Astrocyte (in vitro differentiated cells and primary cell): ENCODE results near the gene APBA2. TPM values are rescaled to one million over a fixed set of nuclear protein-coding genes. Genes with fewer than 3 reads are reported as not detected.

Source experiments
- DNase-seq: peaks from one replicate; pipeline ENCODE4 v3.0.0-alpha.2; 2010; ENCODE audit warnings: low read depth
- FAIRE-seq: peaks from 2 replicates; lab custom pipeline; 2011; peaks lifted over from hg19 to GRCh38; lab: Jason Lieb, UNC
- H2AFZ ChIP-seq: 2 replicates; pipeline ENCODE4 v1.6.0; 2012; ENCODE audit warnings: low read depth, low read length, inconsistent platforms
- H3K27ac ChIP-seq: 2 replicates; pipeline ENCODE4 v1.5.1; 2011; ENCODE audit warnings: low read depth, low read length, inconsistent platforms
- H3K27me3 ChIP-seq: 2 replicates; pipeline ENCODE4 v1.6.0; 2011; ENCODE audit warnings: low read length, inconsistent platforms; ENCODE audit not compliant: insufficient read depth
- H3K36me3 ChIP-seq: 2 replicates; pipeline ENCODE4 v1.5.1; 2011; ENCODE audit warnings: low read length, inconsistent platforms; ENCODE audit not compliant: insufficient read depth
- H3K4me1 ChIP-seq: 2 replicates; pipeline ENCODE4 v1.5.1; 2011; ENCODE audit warnings: low read length, inconsistent platforms; ENCODE audit not compliant: insufficient read depth
- H3K4me2 ChIP-seq: 2 replicates; pipeline ENCODE4 v1.6.0; 2012; ENCODE audit warnings: low read length, inconsistent platforms
- H3K4me3 ChIP-seq: 2 replicates; pipeline ENCODE4 v1.5.1; 2011; ENCODE audit warnings: low read depth, mild to moderate bottlenecking, low read length, inconsistent platforms; ENCODE audit not compliant: insufficient read depth
- H3K79me2 ChIP-seq: 2 replicates; pipeline ENCODE4 v1.6.0; 2012; ENCODE audit warnings: mild to moderate bottlenecking, low read length, inconsistent platforms; ENCODE audit not compliant: insufficient read depth
- H3K9ac ChIP-seq: 2 replicates; pipeline ENCODE4 v1.6.0; 2012; ENCODE audit warnings: mild to moderate bottlenecking, low read length, inconsistent platforms
- H3K9me3 ChIP-seq: 2 replicates; pipeline ENCODE4 v1.5.1; 2012; ENCODE audit warnings: low read depth, mild to moderate bottlenecking, low read length, inconsistent platforms; ENCODE audit not compliant: insufficient read depth
- H4K20me1 ChIP-seq: 2 replicates; pipeline ENCODE4 v1.6.0; 2012; ENCODE audit warnings: low read length, inconsistent platforms; ENCODE audit not compliant: insufficient read depth
- H3K27ac Mint-ChIP-seq: one replicate; pipeline ENCODE4 v1.8.0; 2021; ENCODE audit warnings: mild to moderate bottlenecking, mixed read lengths; ENCODE audit not compliant: unreplicated experiment
- H3K27me3 Mint-ChIP-seq: one replicate; pipeline ENCODE4 v1.8.0; 2021; ENCODE audit warnings: low read depth, mixed read lengths; ENCODE audit not compliant: unreplicated experiment
- H3K36me3 Mint-ChIP-seq: one replicate; pipeline ENCODE4 v1.8.0; 2021; ENCODE audit warnings: low read depth, mixed read lengths; ENCODE audit not compliant: unreplicated experiment
- H3K4me1 Mint-ChIP-seq: one replicate; pipeline ENCODE4 v1.8.0; 2021; ENCODE audit warnings: low read depth, mixed read lengths; ENCODE audit not compliant: unreplicated experiment
- H3K4me3 Mint-ChIP-seq: one replicate; pipeline ENCODE4 v1.8.0; 2021; ENCODE audit warnings: mild to moderate bottlenecking, moderate library complexity, mixed read lengths; ENCODE audit not compliant: unreplicated experiment
- H3K9me3 Mint-ChIP-seq: one replicate; pipeline ENCODE4 v1.8.0; 2021; ENCODE audit warnings: mild to moderate bottlenecking, mixed read lengths; ENCODE audit not compliant: unreplicated experiment
- EZH2 ChIP-seq: IDR thresholded peaks from 2 replicates; pipeline ENCODE4 v1.6.1; 2012; ENCODE audit warnings: mild to moderate bottlenecking, low read length, inconsistent platforms; ENCODE audit not compliant: insufficient read depth
- total RNA-seq: library from RNA; stranded (reverse); gene quantifications from 2 replicates; pipeline ENCODE4 v1.2.1, GENCODE V29; 2021
- TF ChIP-seq, protein P1 (sequence below): IDR thresholded peaks from 2 replicates; pipeline ENCODE4 v1.5.1; 2011; ENCODE audit warnings: low read depth, mild to moderate bottlenecking, inconsistent platforms, low read length, moderate library complexity; ENCODE audit not compliant: insufficient read depth

Gene APBA2
- total RNA-seq, 1 donor from 2014 or later, result 15.2 TPM

- Mint-ChIP-seq H3K27me3 (peaks cover 14% of the 10 kb centered on the region), H3K36me3 (peaks cover 2% of the 10 kb centered on the region), H3K27ac (no peak overlapping the region), H3K4me1 (no peaks in the 10 kb centered on the region), H3K9me3 (peaks cover 2% of the 10 kb centered on the region), H3K4me3 (no peak overlapping the region)
- Histone ChIP-seq H3K36me3 (no peaks in the 10 kb centered on the region), H3K4me3 (no peak overlapping the region), H3K4me1 (peaks cover 5% of the 10 kb centered on the region), H2AFZ (no peak overlapping the region), H3K27ac (no peak overlapping the region), H3K9me3 (no peaks in the 10 kb centered on the region), H3K27me3 (no peaks in the 10 kb centered on the region), H3K79me2 (no peaks in the 10 kb centered on the region), H4K20me1 (no peaks in the 10 kb centered on the region), H3K9ac (no peak overlapping the region), H3K4me2 (no peak overlapping the region)
- no peak for TF ChIP-seq EZH2
- TF ChIP-seq, protein P1, sequence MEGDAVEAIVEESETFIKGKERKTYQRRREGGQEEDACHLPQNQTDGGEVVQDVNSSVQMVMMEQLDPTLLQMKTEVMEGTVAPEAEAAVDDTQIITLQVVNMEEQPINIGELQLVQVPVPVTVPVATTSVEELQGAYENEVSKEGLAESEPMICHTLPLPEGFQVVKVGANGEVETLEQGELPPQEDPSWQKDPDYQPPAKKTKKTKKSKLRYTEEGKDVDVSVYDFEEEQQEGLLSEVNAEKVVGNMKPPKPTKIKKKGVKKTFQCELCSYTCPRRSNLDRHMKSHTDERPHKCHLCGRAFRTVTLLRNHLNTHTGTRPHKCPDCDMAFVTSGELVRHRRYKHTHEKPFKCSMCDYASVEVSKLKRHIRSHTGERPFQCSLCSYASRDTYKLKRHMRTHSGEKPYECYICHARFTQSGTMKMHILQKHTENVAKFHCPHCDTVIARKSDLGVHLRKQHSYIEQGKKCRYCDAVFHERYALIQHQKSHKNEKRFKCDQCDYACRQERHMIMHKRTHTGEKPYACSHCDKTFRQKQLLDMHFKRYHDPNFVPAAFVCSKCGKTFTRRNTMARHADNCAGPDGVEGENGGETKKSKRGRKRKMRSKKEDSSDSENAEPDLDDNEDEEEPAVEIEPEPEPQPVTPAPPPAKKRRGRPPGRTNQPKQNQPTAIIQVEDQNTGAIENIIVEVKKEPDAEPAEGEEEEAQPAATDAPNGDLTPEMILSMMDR, result no peak
- FAIRE-seq, result no peak
- no peak for DNase-seq
Observed at GRCh38 chr15:28881170-28881569, 4.6 kb upstream of the APBA2 start.

DNA sequence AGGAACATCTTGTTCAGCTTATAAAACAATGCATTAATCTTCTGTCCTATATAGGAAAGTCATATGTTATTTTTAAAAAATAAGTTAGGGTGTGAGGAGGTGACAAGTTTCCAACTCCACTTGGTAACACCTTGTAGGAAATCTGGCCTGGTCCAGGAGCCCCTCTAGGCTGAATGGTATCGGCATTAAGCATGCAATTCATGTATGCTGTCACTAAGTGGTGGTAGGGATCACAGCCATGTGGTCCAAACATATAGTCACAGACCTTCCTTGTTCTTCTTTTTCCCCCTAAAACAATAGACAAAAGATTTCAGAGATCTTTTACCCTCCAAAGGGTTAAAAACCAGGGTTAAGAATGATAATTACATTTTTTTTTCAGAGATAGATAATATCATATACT is 4.2 kb upstream of the APBA2 start:
- H3K9me3 ChIP-seq, result no peaks in the 10 kb centered on the region
- no peak overlapping the region for H3K9ac ChIP-seq
- H2AFZ ChIP-seq, result no peak overlapping the region
- H3K79me2 ChIP-seq, result peaks cover under 1% of the 10 kb centered on the region
- H3K4me3 Mint-ChIP-seq, result no peak overlapping the region
- H3K36me3 Mint-ChIP-seq, result peaks cover 2% of the 10 kb centered on the region
- no peak overlapping the region for H3K27ac Mint-ChIP-seq
- no peaks in the 10 kb centered on the region for H3K36me3 ChIP-seq
- H3K4me1 ChIP-seq, result peaks cover 5% of the 10 kb centered on the region
- no peaks in the 10 kb centered on the region for H3K4me1 Mint-ChIP-seq
- no peak for TF ChIP-seq EZH2
- TF ChIP-seq, protein P1, result no peak
- H3K4me2 ChIP-seq, result no peak overlapping the region
- H3K27ac ChIP-seq, result no peak overlapping the region
- H3K4me3 ChIP-seq, result no peak overlapping the region
- H3K9me3 Mint-ChIP-seq, result peaks cover 2% of the 10 kb centered on the region
- no peaks in the 10 kb centered on the region for H3K27me3 ChIP-seq
- DNase-seq (no peak), FAIRE-seq (no peak)
- peaks cover 14% of the 10 kb centered on the region for H3K27me3 Mint-ChIP-seq
- no peaks in the 10 kb centered on the region for H4K20me1 ChIP-seq

GRCh38 chr15:28884151-28884940 is 1.4 kb upstream of the APBA2 start:
- Histone ChIP-seq H3K27ac (no peak overlapping the region), H3K4me3 (no peak overlapping the region), H3K4me2 (no peak overlapping the region), H2AFZ (no peak overlapping the region), H3K36me3 (no peaks in the 10 kb centered on the region), H3K4me1 (peaks cover 15% of the 10 kb centered on the region), H3K79me2 (peaks cover 27% of the 10 kb centered on the region), H3K9ac (no peak overlapping the region), H3K27me3 (no peaks in the 10 kb centered on the region), H3K9me3 (no peaks in the 10 kb centered on the region), H4K20me1 (peaks cover 13% of the 10 kb centered on the region)
- Mint-ChIP-seq H3K27me3 (peaks cover 11% of the 10 kb centered on the region), H3K36me3 (peaks cover 3% of the 10 kb centered on the region), H3K9me3 (no peaks in the 10 kb centered on the region), H3K4me3 (peak overlapping the region; percentile 66), H3K27ac (no peak overlapping the region), H3K4me1 (peaks cover 4% of the 10 kb centered on the region)
- DNase-seq (no peak), FAIRE-seq (no peak)
- TF ChIP-seq, protein P1, result no peak
- no peak for TF ChIP-seq EZH2
